Fibroblast of lung (primary cell): ENCODE data around the gene GNPTG.

Experiments
- CTCF ChIP-seq, 2 donors: IDR thresholded peaks in 1 of 2; conservative IDR thresholded peaks in 1 of 2; 1 replicate in 1 of 2; 2 replicates in 1 of 2; pipeline ENCODE4 v1.5.1; 2011 to 2012; ENCODE audit warnings: low read length in 2 of 2, control low read depth in 1 of 2, inconsistent platforms in 1 of 2, low read depth in 1 of 2, mild to moderate bottlenecking in 1 of 2
- EZH2 ChIP-seq: IDR thresholded peaks from 2 replicates; pipeline ENCODE4 v1.5.1; 2012; ENCODE audit warnings: low read length, control low read depth, mild to moderate bottlenecking; ENCODE audit errors: missing control alignments

- TF ChIP-seq CTCF (conservative IDR thresholded peaks at IDR 0.05 in 1 of 2, IDR thresholded peaks at IDR 0.05 in 1 of 2; ENCODE audit: low read depth in 1 of 2, low read length in 2 of 2) (no peak), EZH2 (no peak)
These were observed at the start of gene GNPTG, which contains the start of gene TSR3 for GRCh38 chr16:1351582-1352362.
